ENCODE measurements around the gene KRTAP17-1.

The KRTAP17-1 gene

GRCh38 chr17:41340934-41341861, 25.7 kb upstream of the KRTAP17-1 start:
- TF ChIP-seq EP300 (IDR thresholded peaks at IDR 0.05; ENCODE audit: borderline replicate concordance) (no peak), FOXM1 (IDR thresholded peaks at IDR 0.05; ENCODE audit: borderline replicate concordance, low read depth) (no peak), EGR1 (IDR thresholded peaks at IDR 0.05) (no peak), USF1 (IDR thresholded peaks at IDR 0.05) (no peak), ZBTB7A (IDR thresholded peaks at IDR 0.05; ENCODE audit: low read depth) (no peak), TEAD4 (IDR thresholded peaks at IDR 0.05) (no peak), MAX (IDR thresholded peaks at IDR 0.05) (no peak), CEBPB (IDR thresholded peaks at IDR 0.05) (no peak), REST (IDR thresholded peaks at IDR 0.05; ENCODE audit: low read depth) (no peak), TCF12 (IDR thresholded peaks at IDR 0.05; ENCODE audit: low read depth) (no peak), YY1 (IDR thresholded peaks at IDR 0.05; ENCODE audit: low read depth) (no peak), TAF1 (IDR thresholded peaks at IDR 0.05; ENCODE audit: low read depth) (no peak), RAD21 (IDR thresholded peaks at IDR 0.05; ENCODE audit: low read depth) (no peak), NFIC (IDR thresholded peaks at IDR 0.05) (no peak)

GRCh38 chr17:41340494-41340893, 25.0 kb upstream of the KRTAP17-1 start:
- TF ChIP-seq CREB1 (IDR thresholded peaks at IDR 0.05; ENCODE audit: low read depth) (no peak), MAX (IDR thresholded peaks at IDR 0.05) (no peak)

GRCh38 chr17:41339571-41340172, 24.2 kb upstream of the KRTAP17-1 start:
- TF ChIP-seq TAF1 (IDR thresholded peaks at IDR 0.05; ENCODE audit: low read depth) (no peak), FOXM1 (IDR thresholded peaks at IDR 0.05; ENCODE audit: borderline replicate concordance, low read depth) (no peak), EGR1 (IDR thresholded peaks at IDR 0.05) (no peak), YY1 (IDR thresholded peaks at IDR 0.05; ENCODE audit: low read depth) (no peak), MAX (IDR thresholded peaks at IDR 0.05) (no peak), CREB1 (IDR thresholded peaks at IDR 0.05; ENCODE audit: low read depth) (no peak), EP300 (IDR thresholded peaks at IDR 0.05; ENCODE audit: borderline replicate concordance) (no peak), ZBTB7A (IDR thresholded peaks at IDR 0.05; ENCODE audit: low read depth) (no peak), NFIC (IDR thresholded peaks at IDR 0.05) (no peak), CEBPB (IDR thresholded peaks at IDR 0.05) (no peak), RAD21 (IDR thresholded peaks at IDR 0.05; ENCODE audit: low read depth) (no peak), REST (IDR thresholded peaks at IDR 0.05; ENCODE audit: low read depth) (no peak), TEAD4 (IDR thresholded peaks at IDR 0.05) (no peak), USF1 (IDR thresholded peaks at IDR 0.05) (no peak), TCF12 (IDR thresholded peaks at IDR 0.05; ENCODE audit: low read depth) (no peak)

- TF ChIP-seq NFIC (IDR thresholded peaks at IDR 0.05) (no peak), TCF12 (IDR thresholded peaks at IDR 0.05; ENCODE audit: low read depth) (no peak), FOXM1 (IDR thresholded peaks at IDR 0.05; ENCODE audit: borderline replicate concordance, low read depth) (no peak), ZBTB7A (IDR thresholded peaks at IDR 0.05; ENCODE audit: low read depth) (no peak), USF1 (IDR thresholded peaks at IDR 0.05) (no peak), YY1 (IDR thresholded peaks at IDR 0.05; ENCODE audit: low read depth) (no peak), CEBPB (IDR thresholded peaks at IDR 0.05) (no peak), EGR1 (IDR thresholded peaks at IDR 0.05) (no peak), EP300 (IDR thresholded peaks at IDR 0.05; ENCODE audit: borderline replicate concordance) (no peak), TEAD4 (IDR thresholded peaks at IDR 0.05) (no peak), RAD21 (IDR thresholded peaks at IDR 0.05; ENCODE audit: low read depth) (no peak), TAF1 (IDR thresholded peaks at IDR 0.05; ENCODE audit: low read depth) (no peak), CREB1 (IDR thresholded peaks at IDR 0.05; ENCODE audit: low read depth) (no peak), REST (IDR thresholded peaks at IDR 0.05; ENCODE audit: low read depth) (no peak), MAX (IDR thresholded peaks at IDR 0.05) (no peak)
Measured at GRCh38 chr17:41338961-41339485, 23.5 kb upstream of the KRTAP17-1 start.

All from Ishikawa (cell line).